Upper lobe of right lung (tissue), 1 donor: ENCODE data around the gene FANCC. TPM values are rescaled to one million over a fixed set of nuclear protein-coding genes. Genes with fewer than 3 reads are reported as not detected.
"Not testable (repeated sequence)": the region's sequence is repeated elsewhere in the genome, so short reads cannot be mapped to it uniquely, and the experiment has no call there.

Experiments used
- ATAC-seq: fragments of 200-7000 bp; cut with Tn5 transposase; one replicate; pipeline ENCODE4 v1.9.1; 2020; ENCODE audit warnings: mild to moderate bottlenecking, moderate library complexity
- DNase-seq: peaks from one replicate; pipeline ENCODE4 v3.0.0-alpha.2; 2020
- H3K27ac ChIP-seq: fragments of 200-600 bp; one replicate; pipeline ENCODE4 v1.8.0; 2022
- H3K27me3 ChIP-seq: fragments of 200-600 bp; one replicate; pipeline ENCODE4 v1.8.0; 2022; ENCODE audit warnings: mild to moderate bottlenecking
- H3K36me3 ChIP-seq: fragments of 200-600 bp; one replicate; pipeline ENCODE4 v1.8.0; 2022
- H3K4me1 ChIP-seq: fragments of 200-600 bp; one replicate; pipeline ENCODE4 v1.8.0; 2022
- H3K4me3 ChIP-seq: fragments of 200-600 bp; one replicate; pipeline ENCODE4 v1.8.0; 2022; ENCODE audit warnings: mild to moderate bottlenecking
- H3K9me3 ChIP-seq: fragments of 200-600 bp; one replicate; pipeline ENCODE4 v1.8.0; 2022
- CTCF ChIP-seq: fragments of 200-600 bp; IDR thresholded peaks from one replicate; pipeline ENCODE4 v1.8.0; 2022; ENCODE audit warnings: antibody characterized with exemption
- intact Hi-C: fragments of 100-400 bp; cut with DNase I; formaldehyde crosslinking; loops from one replicate; pipeline ENCODE4 v1.11.0; 2022
- total RNA-seq: library from RNA; stranded (reverse); fragmentation: NEBNext Ultra II Directional; extraction: Animal tissue kit (Norgen Biotek cat#: 25700); gene quantifications from one replicate; pipeline ENCODE4 v1.2.1, GENCODE V29; 2021
- donor health status: DM: no; HTN: yes; CAD: no; lungs with severe emphysema.

Gene FANCC
- total RNA-seq, 1 donor from 2014 or later, result 13.5 TPM

- H3K4me3 ChIP-seq, result no peak overlapping the region
- H3K27ac ChIP-seq, result no peak overlapping the region
- no peaks in the 10 kb centered on the region for H3K36me3 ChIP-seq
- intact Hi-C loops, result no loop called here
- ATAC-seq, result no peak
- H3K4me1 ChIP-seq, result no peaks in the 10 kb centered on the region
- H3K27me3 ChIP-seq, result no peaks in the 10 kb centered on the region
- DNase-seq, result no peak
- H3K9me3 ChIP-seq, result no peaks in the 10 kb centered on the region
- no peak for TF ChIP-seq CTCF
Observed at GRCh38 chr9:95204310-95204709, 113.2 kb downstream of the FANCC start.

GRCh38 chr9:95203019-95203418 is 114.5 kb downstream of the FANCC start:
- H3K4me3 ChIP-seq, ATAC-seq, H3K27ac ChIP-seq, H3K4me1 ChIP-seq, DNase-seq, H3K9me3 ChIP-seq, intact Hi-C loops, H3K36me3 ChIP-seq, H3K27me3 ChIP-seq: not testable (repeated sequence)

- Histone ChIP-seq H3K4me3 (no peak overlapping the region), H3K27me3 (no peaks in the 10 kb centered on the region), H3K9me3 (no peaks in the 10 kb centered on the region), H3K4me1 (no peaks in the 10 kb centered on the region), H3K27ac (no peak overlapping the region), H3K36me3 (no peaks in the 10 kb centered on the region)
- intact Hi-C loops, result no loop called here
- ATAC-seq (no peak), DNase-seq (no peak)
- TF ChIP-seq CTCF, result no peak
Observed at GRCh38 chr9:95202076-95202681, 115.3 kb downstream of the FANCC start.

GRCh38 chr9:95201206-95201605 is 116.3 kb downstream of the FANCC start:
- H3K9me3 ChIP-seq, result no peaks in the 10 kb centered on the region
- intact Hi-C loops, result no loop called here
- no peaks in the 10 kb centered on the region for H3K36me3 ChIP-seq
- DNase-seq (no peak), ATAC-seq (no peak)
- no peak overlapping the region for H3K27ac ChIP-seq
- H3K4me1 ChIP-seq, result no peaks in the 10 kb centered on the region
- no peaks in the 10 kb centered on the region for H3K27me3 ChIP-seq
- no peak for TF ChIP-seq CTCF
- H3K4me3 ChIP-seq, result no peak overlapping the region

- no peaks in the 10 kb centered on the region for H3K36me3 ChIP-seq
- no peaks in the 10 kb centered on the region for H3K27me3 ChIP-seq
- H3K4me3 ChIP-seq, result no peak overlapping the region
- H3K27ac ChIP-seq, result no peak overlapping the region
- no peaks in the 10 kb centered on the region for H3K4me1 ChIP-seq
- H3K9me3 ChIP-seq, result no peaks in the 10 kb centered on the region
- TF ChIP-seq CTCF, result no peak
- DNase-seq (no peak), ATAC-seq (peak; percentile 36)
- intact Hi-C loops, result no loop called here
Observed at GRCh38 chr9:95197692-95198271, 119.7 kb downstream of the FANCC start.

- Histone ChIP-seq H3K36me3 (no peaks in the 10 kb centered on the region), H3K9me3 (no peaks in the 10 kb centered on the region), H3K4me1 (peaks cover 16% of the 10 kb centered on the region), H3K4me3 (no peak overlapping the region), H3K27me3 (no peaks in the 10 kb centered on the region), H3K27ac (no peak overlapping the region)
- intact Hi-C loops, result no loop called here
- no peak for TF ChIP-seq CTCF
- ATAC-seq (no peak), DNase-seq (no peak)
Observed at GRCh38 chr9:95193480-95193879, 124.0 kb downstream of the FANCC start.
